Spinal cord (tissue), 10 donors: ENCODE measurements around the gene APLNR. TPM values are rescaled to one million over a fixed set of nuclear protein-coding genes. Genes with fewer than 3 reads are reported as not detected.

Experiments
- DNase-seq, 6 donors: peaks; one replicate each; pipeline versions ENCODE4 v3.0.0 to v3.0.0-alpha.2; 2013 to 2015; ENCODE audit warnings: low spot score in 6 of 6, low read depth in 4 of 6
- H3K27ac ChIP-seq: one replicate; pipeline ENCODE4 v1.5.1; 2013; ENCODE audit warnings: low read depth, low read length, control low read depth
- H3K27me3 ChIP-seq: one replicate; pipeline ENCODE4 v1.6.1; 2013; ENCODE audit warnings: low read length; ENCODE audit not compliant: control insufficient read depth, insufficient read depth
- H3K36me3 ChIP-seq: one replicate; pipeline ENCODE4 v1.6.1; 2013; ENCODE audit warnings: low read length; ENCODE audit not compliant: control insufficient read depth, insufficient read depth
- H3K4me1 ChIP-seq: one replicate; pipeline ENCODE4 v1.6.1; 2013; ENCODE audit warnings: low read length; ENCODE audit not compliant: control insufficient read depth, insufficient read depth
- H3K4me3 ChIP-seq: one replicate; pipeline ENCODE4 v1.5.1; 2013; ENCODE audit warnings: low read depth, low read length, control low read depth
- H3K9me3 ChIP-seq: one replicate; pipeline ENCODE4 v1.6.1; 2013; ENCODE audit warnings: low read length; ENCODE audit not compliant: control insufficient read depth, insufficient read depth
- WGBS: methylation state at CpG from one replicate; pipeline ENCODE4 v1.1.5; 2013; ENCODE audit warnings: missing lambda C conversion rate; ENCODE audit not compliant: insufficient coverage; 5-methylcytosine and 5-hydroxymethylcytosine counted together
- polyA plus RNA-seq, 2 donors: library from polyadenylated mRNA; unstranded; fragments of 120-200 nt; gene quantifications; one replicate each; pipeline ENCODE4 v1.2.1, GENCODE V29; 2013; ENCODE audit not compliant: insufficient read length in 2 of 2
- total RNA-seq, 2 donors: library from RNA; depleted of rRNA in 1 of 2; stranded (reverse); fragments of 120-200 nt in 1 of 2; fragments of >200 nt in 1 of 2; gene quantifications; one replicate each; pipeline versions ENCODE4 v1.2.3 to v1.2.4, GENCODE V29; 2013 to 2014
- donor health status: healthy.

Gene APLNR
- total and polyA plus RNA-seq, 4 donors = 47.5 to 71.1 (median 49.9) TPM

GRCh38 chr11:57240007-57240406, 3.0 kb upstream of the APLNR start:
- DNase-seq = peak in 3 of 6 donors; percentile 49 to 78 (median 69)
- peaks cover 48% of the 10 kb centered on the region for H3K4me1 ChIP-seq
- no peaks in the 10 kb centered on the region for H3K9me3 ChIP-seq
- H3K36me3 ChIP-seq = peaks cover 3% of the 10 kb centered on the region
- H3K27ac ChIP-seq = no peak overlapping the region
- WGBS = 83% methylated on average over 1 of the region's 2 CpGs
- H3K27me3 ChIP-seq = no peaks in the 10 kb centered on the region
- no peak overlapping the region for H3K4me3 ChIP-seq

GRCh38 chr11:57239348-57239747, 2.3 kb upstream of the APLNR start:
- Histone ChIP-seq H3K4me3 (no peak overlapping the region), H3K27ac (no peak overlapping the region), H3K36me3 (peaks cover 3% of the 10 kb centered on the region), H3K9me3 (no peaks in the 10 kb centered on the region), H3K27me3 (no peaks in the 10 kb centered on the region), H3K4me1 (peaks cover 48% of the 10 kb centered on the region)
- WGBS = 60% methylated on average over 1 of the region's 1 CpG
- no peak for DNase-seq

GRCh38 chr11:57235761-57236703, 1.0 kb downstream of the APLNR start:
- Histone ChIP-seq H3K4me1 (peaks cover 41% of the 10 kb centered on the region), H3K27me3 (no peaks in the 10 kb centered on the region), H3K27ac (peak overlapping the region; percentile 33), H3K4me3 (peak overlapping the region; percentile 28), H3K9me3 (no peaks in the 10 kb centered on the region), H3K36me3 (peaks cover 3% of the 10 kb centered on the region)
- WGBS = 92% methylated on average over 36 of the region's 39 CpGs
- no peak for DNase-seq

GRCh38 chr11:57233702-57234101, 3.3 kb downstream of the APLNR start:
- Histone ChIP-seq H3K4me1 (peaks cover 37% of the 10 kb centered on the region), H3K9me3 (no peaks in the 10 kb centered on the region), H3K36me3 (peaks cover 3% of the 10 kb centered on the region), H3K27me3 (no peaks in the 10 kb centered on the region), H3K4me3 (no peak overlapping the region), H3K27ac (no peak overlapping the region)
- no peak for DNase-seq
- whole genome bisulfite sequencing = 68% methylated on average over 4 of the region's 5 CpGs

GRCh38 chr11:57231539-57232253, 5.4 kb downstream of the APLNR start:
- 54% methylated on average over 3 of the region's 3 CpGs for WGBS
- DNase-seq = no peak
- Histone ChIP-seq H3K9me3 (no peaks in the 10 kb centered on the region), H3K4me3 (no peak overlapping the region), H3K27me3 (no peaks in the 10 kb centered on the region), H3K27ac (no peak overlapping the region), H3K4me1 (peaks cover 27% of the 10 kb centered on the region), H3K36me3 (peaks cover 3% of the 10 kb centered on the region)

GRCh38 chr11:57230791-57231538, 6.1 kb downstream of the APLNR start:
- no peaks in the 10 kb centered on the region for H3K9me3 ChIP-seq
- H3K36me3 ChIP-seq = no peaks in the 10 kb centered on the region
- no peaks in the 10 kb centered on the region for H3K27me3 ChIP-seq
- H3K4me1 ChIP-seq = peaks cover 20% of the 10 kb centered on the region
- no peak overlapping the region for H3K4me3 ChIP-seq
- 30% methylated on average over 13 of the region's 18 CpGs for WGBS
- peak overlapping the region; percentile 15 for H3K27ac ChIP-seq
- DNase-seq = peak in 2 of 6 donors; percentile 19 to 63

- WGBS = 33% methylated on average over 2 of the region's 5 CpGs
Observed at GRCh38 chr11:57230316-57230715, 6.7 kb downstream of the APLNR start.

DNA sequence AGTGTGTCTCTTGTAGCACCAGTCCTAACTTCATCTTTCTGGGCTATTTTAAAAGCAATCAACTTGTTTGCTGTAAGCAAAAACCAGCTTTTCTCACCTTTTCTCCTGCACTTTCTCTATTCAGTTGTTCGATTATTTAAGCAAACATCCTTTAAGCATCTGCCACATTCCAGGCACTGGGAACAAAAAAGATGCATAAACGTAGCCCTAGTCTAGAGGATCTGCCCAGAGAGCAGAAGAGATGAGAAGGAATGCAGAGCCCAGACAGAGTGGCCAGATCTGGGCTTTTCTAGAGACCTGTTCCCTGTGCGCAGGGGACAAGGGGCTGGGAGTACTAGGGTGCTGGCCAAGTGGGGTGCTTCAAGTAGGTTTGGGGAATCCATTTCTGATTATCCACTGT, 8.4 kb downstream of the APLNR start:
- DNase-seq = no peak
- Histone ChIP-seq H3K4me1 (peaks cover 6% of the 10 kb centered on the region), H3K36me3 (no peaks in the 10 kb centered on the region), H3K27me3 (no peaks in the 10 kb centered on the region), H3K4me3 (no peak overlapping the region), H3K9me3 (no peaks in the 10 kb centered on the region), H3K27ac (no peak overlapping the region)
- 81% methylated on average over 2 of the region's 3 CpGs for WGBS

More at GRCh38 chr11:57230316-57230715, 6.7 kb downstream of the APLNR start:
- Histone ChIP-seq H3K4me3 (no peak overlapping the region), H3K27ac (no peak overlapping the region), H3K36me3 (no peaks in the 10 kb centered on the region), H3K27me3 (no peaks in the 10 kb centered on the region), H3K9me3 (no peaks in the 10 kb centered on the region), H3K4me1 (peaks cover 15% of the 10 kb centered on the region)
- DNase-seq = no peak

- no peaks in the 10 kb centered on the region for H3K36me3 ChIP-seq
- no peaks in the 10 kb centered on the region for H3K9me3 ChIP-seq
- no peak overlapping the region for H3K4me3 ChIP-seq
- no peaks in the 10 kb centered on the region for H3K4me1 ChIP-seq
- no peak for DNase-seq
- H3K27ac ChIP-seq = no peak overlapping the region
- no peaks in the 10 kb centered on the region for H3K27me3 ChIP-seq
Observed at GRCh38 chr11:57224537-57224936, 12.5 kb downstream of the APLNR start.
